Lung (tissue), 12 donors: ENCODE data around the gene NOX5. TPM values are rescaled to one million over a fixed set of nuclear protein-coding genes. Genes with fewer than 3 reads are reported as not detected.

Experiments used
- ATAC-seq: fragments of 200-7000 bp; cut with Tn5 transposase; one replicate; pipeline ENCODE4 v1.9.1; 2020; ENCODE audit warnings: moderate number of reproducible peaks; ENCODE audit not compliant: insufficient read depth, low FRiP score
- DNase-seq, 3 donors: peaks; one replicate each; pipeline ENCODE4 v3.0.0-alpha.2; 2013 to 2017
- H3K27ac ChIP-seq, 2 donors: one replicate each; pipeline ENCODE4 v1.5.1; 2013; ENCODE audit warnings: mild to moderate bottlenecking in 2 of 2, moderate library complexity in 2 of 2, control low read depth in 1 of 2, inconsistent platforms in 1 of 2, low read depth in 1 of 2, low read length in 1 of 2
- H3K27me3 ChIP-seq, 3 donors: one replicate each; pipeline ENCODE4 v1.5.1; 2013; ENCODE audit warnings: low read length in 2 of 3; ENCODE audit not compliant: control insufficient read depth in 3 of 3, insufficient read depth in 3 of 3
- H3K36me3 ChIP-seq, 4 donors: one replicate each; pipeline ENCODE4 v1.5.1; 2013; ENCODE audit warnings: low read length in 4 of 4, mild to moderate bottlenecking in 1 of 4, moderate library complexity in 1 of 4; ENCODE audit not compliant: control insufficient read depth in 4 of 4, insufficient read depth in 4 of 4
- H3K4me1 ChIP-seq, 5 donors: one replicate each; pipeline ENCODE4 v1.5.1; 2013; ENCODE audit warnings: low read length in 5 of 5, mild to moderate bottlenecking in 2 of 5, moderate library complexity in 1 of 5; ENCODE audit not compliant: control insufficient read depth in 5 of 5, insufficient read depth in 5 of 5
- H3K4me3 ChIP-seq: one replicate; pipeline ENCODE4 v1.5.1; 2013; ENCODE audit warnings: mild to moderate bottlenecking, control low read depth, moderate library complexity
- H3K9ac ChIP-seq, 2 donors: one replicate each; pipeline ENCODE4 v1.5.1; 2013; ENCODE audit warnings: low read length in 2 of 2, control low read depth in 1 of 2; ENCODE audit not compliant: insufficient read depth in 1 of 2
- H3K9me3 ChIP-seq, 4 donors: one replicate each; pipeline ENCODE4 v1.5.1; 2013; ENCODE audit warnings: low read length in 3 of 4, mild to moderate bottlenecking in 1 of 4, moderate library complexity in 1 of 4; ENCODE audit not compliant: control insufficient read depth in 4 of 4, insufficient read depth in 3 of 4
- WGBS, 2 donors: extraction: QIAGEN DNeasy Blood & Tissue Kit; methylation state at CpG; one replicate each; pipeline ENCODE4 v1.1.7; 2013; 5-methylcytosine and 5-hydroxymethylcytosine counted together
- polyA plus RNA-seq, 2 donors: library from polyadenylated mRNA; stranded (reverse); fragments of 200-250 nt; gene quantifications; one replicate each; pipeline ENCODE4 v1.2.1, GENCODE V29; 2013
- total RNA-seq, 2 donors: library from RNA; depleted of rRNA in 1 of 2; stranded (reverse); fragments of >200 nt in 1 of 2; gene quantifications; one replicate each; pipeline ENCODE4 v1.2.1, GENCODE V29; 2014 to 2021
- TF ChIP-seq, protein P1 (sequence below): IDR thresholded peaks from 2 replicates; pipeline ENCODE4 v1.5.1; 2012; ENCODE audit warnings: mild to moderate bottlenecking; ENCODE audit errors: control extremely low read depth, extremely low read depth
- donor health status: control.
- donor health status: control.
- donor health status: Bipolar disorder and iron deficiency.
- donor health status: healthy.
- donor health status: DM: yes; HTN: yes; CAD: no.

Gene NOX5
- total and polyA plus RNA-seq, 4 donors: 0.03 to 0.77 (median 0.09) TPM

DNA sequence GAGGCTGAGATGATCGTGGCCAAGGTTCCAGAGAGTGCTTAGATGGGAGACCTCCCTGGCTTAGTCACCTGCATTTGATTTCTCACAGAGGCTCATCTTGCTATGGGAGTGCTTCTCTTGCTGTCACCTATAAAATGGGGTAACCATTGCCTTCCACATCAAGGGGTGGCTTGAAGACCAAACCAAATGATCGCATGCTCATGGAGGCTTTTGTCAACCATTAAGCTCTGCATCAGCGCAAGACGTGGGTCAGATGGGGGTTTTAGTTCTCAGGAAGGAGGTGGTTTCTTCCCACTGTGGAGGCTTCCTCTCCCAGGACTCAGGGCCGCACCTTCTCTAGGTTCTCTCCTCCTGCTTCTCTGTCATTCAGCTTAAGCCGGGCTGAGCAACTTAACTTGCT lies 27.4 kb upstream of the NOX5 start:
- WGBS, 2 donors: 85 to 89% methylated on average over 6 of the region's 6 CpGs

DNA sequence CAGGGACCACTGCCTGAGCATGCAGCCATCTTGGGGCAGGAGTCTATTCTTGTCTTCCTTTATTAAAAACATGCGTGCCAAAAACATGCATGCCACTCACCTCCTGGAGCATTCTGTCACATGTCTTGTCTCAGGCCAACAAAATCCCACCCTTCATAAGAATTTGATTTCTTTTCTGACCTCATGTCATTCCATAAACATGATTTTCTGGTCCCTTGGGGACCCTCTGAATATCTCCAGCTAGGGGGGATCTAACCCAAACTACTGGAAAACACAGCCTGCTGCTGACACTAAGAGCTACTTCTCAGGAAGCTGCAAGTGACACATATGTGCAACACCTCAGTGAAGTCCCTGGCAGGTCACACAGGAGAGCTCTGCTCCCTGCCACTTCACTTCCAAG lies 26.8 kb upstream of the NOX5 start:
- Histone ChIP-seq H3K36me3 (no peaks in the 10 kb centered on the region), H3K9me3 (peaks cover 0 to 3% (median 0%) of the 10 kb centered on the region in 4 donors), H3K9ac (no peak overlapping the region), H3K4me3 (no peak overlapping the region), H3K27me3 (peaks cover 0 to 7% (median 0%) of the 10 kb centered on the region in 3 donors), H3K27ac (no peak overlapping the region), H3K4me1 (peaks cover 0 to 13% (median 4%) of the 10 kb centered on the region in 5 donors)
- TF ChIP-seq, protein P1, sequence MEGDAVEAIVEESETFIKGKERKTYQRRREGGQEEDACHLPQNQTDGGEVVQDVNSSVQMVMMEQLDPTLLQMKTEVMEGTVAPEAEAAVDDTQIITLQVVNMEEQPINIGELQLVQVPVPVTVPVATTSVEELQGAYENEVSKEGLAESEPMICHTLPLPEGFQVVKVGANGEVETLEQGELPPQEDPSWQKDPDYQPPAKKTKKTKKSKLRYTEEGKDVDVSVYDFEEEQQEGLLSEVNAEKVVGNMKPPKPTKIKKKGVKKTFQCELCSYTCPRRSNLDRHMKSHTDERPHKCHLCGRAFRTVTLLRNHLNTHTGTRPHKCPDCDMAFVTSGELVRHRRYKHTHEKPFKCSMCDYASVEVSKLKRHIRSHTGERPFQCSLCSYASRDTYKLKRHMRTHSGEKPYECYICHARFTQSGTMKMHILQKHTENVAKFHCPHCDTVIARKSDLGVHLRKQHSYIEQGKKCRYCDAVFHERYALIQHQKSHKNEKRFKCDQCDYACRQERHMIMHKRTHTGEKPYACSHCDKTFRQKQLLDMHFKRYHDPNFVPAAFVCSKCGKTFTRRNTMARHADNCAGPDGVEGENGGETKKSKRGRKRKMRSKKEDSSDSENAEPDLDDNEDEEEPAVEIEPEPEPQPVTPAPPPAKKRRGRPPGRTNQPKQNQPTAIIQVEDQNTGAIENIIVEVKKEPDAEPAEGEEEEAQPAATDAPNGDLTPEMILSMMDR: no peak
- ATAC-seq (no peak), DNase-seq (no peak)
- WGBS, 2 donors: 36 to 43% methylated on average over 1 of the region's 1 CpG

More for the DNA sequence above, 27.4 kb upstream of the NOX5 start:
- H3K27ac ChIP-seq: no peak overlapping the region
- peaks cover 0 to 11% (median under 1%) of the 10 kb centered on the region in 5 donors for H3K4me1 ChIP-seq
- no peaks in the 10 kb centered on the region for H3K36me3 ChIP-seq
- no peak overlapping the region for H3K4me3 ChIP-seq
- ATAC-seq (no peak), DNase-seq (no peak)
- H3K9ac ChIP-seq: no peak overlapping the region
- peaks cover 0 to 7% (median 0%) of the 10 kb centered on the region in 3 donors for H3K27me3 ChIP-seq
- H3K9me3 ChIP-seq: peaks cover 0 to 3% (median 0%) of the 10 kb centered on the region in 4 donors
- TF ChIP-seq, protein P1: no peak

DNA sequence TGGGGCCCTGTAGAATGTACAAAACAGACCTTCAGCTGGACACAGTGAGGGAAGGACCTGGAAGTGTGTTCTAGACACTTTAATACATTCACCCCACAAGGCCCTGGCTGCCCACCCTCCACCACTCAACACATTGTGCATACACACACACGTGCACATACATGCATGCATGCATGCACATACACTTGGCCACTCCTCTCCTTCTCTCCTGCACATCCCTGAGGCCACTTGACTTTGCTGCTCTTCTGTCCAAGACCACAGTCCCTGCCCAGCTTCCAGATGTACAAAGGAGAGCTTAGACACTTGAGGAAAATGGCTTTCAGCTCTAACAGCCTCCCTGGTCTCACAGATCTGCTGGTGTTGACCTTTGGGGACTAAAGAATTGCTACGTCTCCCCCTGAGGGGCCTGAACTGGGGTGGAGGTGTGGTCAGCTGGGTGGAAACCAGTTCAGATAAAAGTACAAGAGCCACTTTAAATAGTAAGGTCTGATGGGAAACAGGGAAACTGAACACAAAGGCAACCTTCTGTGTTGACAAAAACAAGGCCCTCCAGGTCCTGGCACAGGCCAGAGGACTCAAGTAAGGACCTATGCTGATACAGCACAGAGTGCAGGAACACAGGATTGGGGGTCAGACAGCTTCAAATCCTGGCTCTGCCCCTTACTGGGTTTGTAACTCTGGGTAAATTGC lies 24.8 kb upstream of the NOX5 start:
- WGBS, 2 donors: 83 to 93% methylated on average over 2 of the region's 2 CpGs
- H3K36me3 ChIP-seq: no peaks in the 10 kb centered on the region
- H3K27ac ChIP-seq: no peak overlapping the region
- DNase-seq (no peak), ATAC-seq (no peak)
- H3K27me3 ChIP-seq: peaks cover 0 to 7% (median 0%) of the 10 kb centered on the region in 3 donors
- TF ChIP-seq, protein P1: no peak
- H3K4me1 ChIP-seq: peaks cover 0 to 13% (median 4%) of the 10 kb centered on the region in 5 donors
- no peak overlapping the region for H3K4me3 ChIP-seq
- H3K9ac ChIP-seq: no peak overlapping the region
- peaks cover 0 to 3% (median 0%) of the 10 kb centered on the region in 4 donors for H3K9me3 ChIP-seq
